Coronary artery (tissue), 2 donors: Measurements from ENCODE around the gene GPR39.

ENCODE experiments used
- DNase-seq: peaks from one replicate; pipeline ENCODE4 v3.0.0-alpha.2; 2017; ENCODE audit warnings: low spot score
- H3K27ac ChIP-seq, 2 donors: fragments of 200-600 bp; sonication (generic); one replicate each; pipeline ENCODE4 v1.5.1; 2016 to 2019
- H3K4me3 ChIP-seq: fragments of 200-600 bp; sonication (generic); 2 replicates; pipeline ENCODE4 v1.5.1; 2016; ENCODE audit warnings: mild to moderate bottlenecking, moderate library complexity
- TF ChIP-seq, protein P1 (sequence below): fragments of 200-600 bp; sonication (generic); IDR thresholded peaks from one replicate; pipeline ENCODE4 v1.5.1; 2019; ENCODE audit warnings: antibody characterized with exemption

The GPR39 gene

GRCh38 chr2:132449868-132450267 lies 33.3 kb downstream of the GPR39 start:
- Histone ChIP-seq H3K27ac (no peak overlapping the region), H3K4me3 (no peak overlapping the region)
- no peak for DNase-seq
- TF ChIP-seq, protein P1, sequence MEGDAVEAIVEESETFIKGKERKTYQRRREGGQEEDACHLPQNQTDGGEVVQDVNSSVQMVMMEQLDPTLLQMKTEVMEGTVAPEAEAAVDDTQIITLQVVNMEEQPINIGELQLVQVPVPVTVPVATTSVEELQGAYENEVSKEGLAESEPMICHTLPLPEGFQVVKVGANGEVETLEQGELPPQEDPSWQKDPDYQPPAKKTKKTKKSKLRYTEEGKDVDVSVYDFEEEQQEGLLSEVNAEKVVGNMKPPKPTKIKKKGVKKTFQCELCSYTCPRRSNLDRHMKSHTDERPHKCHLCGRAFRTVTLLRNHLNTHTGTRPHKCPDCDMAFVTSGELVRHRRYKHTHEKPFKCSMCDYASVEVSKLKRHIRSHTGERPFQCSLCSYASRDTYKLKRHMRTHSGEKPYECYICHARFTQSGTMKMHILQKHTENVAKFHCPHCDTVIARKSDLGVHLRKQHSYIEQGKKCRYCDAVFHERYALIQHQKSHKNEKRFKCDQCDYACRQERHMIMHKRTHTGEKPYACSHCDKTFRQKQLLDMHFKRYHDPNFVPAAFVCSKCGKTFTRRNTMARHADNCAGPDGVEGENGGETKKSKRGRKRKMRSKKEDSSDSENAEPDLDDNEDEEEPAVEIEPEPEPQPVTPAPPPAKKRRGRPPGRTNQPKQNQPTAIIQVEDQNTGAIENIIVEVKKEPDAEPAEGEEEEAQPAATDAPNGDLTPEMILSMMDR: no peak

- H3K27ac ChIP-seq: no peak overlapping the region
- no peak overlapping the region for H3K4me3 ChIP-seq
- no peak for DNase-seq
- TF ChIP-seq, protein P1: no peak
Observed at GRCh38 chr2:132460781-132461180, 44.2 kb downstream of the GPR39 start.

- no peak for DNase-seq
- TF ChIP-seq, protein P1: no peak
- H3K27ac ChIP-seq: no peak overlapping the region
- H3K4me3 ChIP-seq: no peak overlapping the region
Observed at GRCh38 chr2:132462236-132462635, 45.6 kb downstream of the GPR39 start.

DNA sequence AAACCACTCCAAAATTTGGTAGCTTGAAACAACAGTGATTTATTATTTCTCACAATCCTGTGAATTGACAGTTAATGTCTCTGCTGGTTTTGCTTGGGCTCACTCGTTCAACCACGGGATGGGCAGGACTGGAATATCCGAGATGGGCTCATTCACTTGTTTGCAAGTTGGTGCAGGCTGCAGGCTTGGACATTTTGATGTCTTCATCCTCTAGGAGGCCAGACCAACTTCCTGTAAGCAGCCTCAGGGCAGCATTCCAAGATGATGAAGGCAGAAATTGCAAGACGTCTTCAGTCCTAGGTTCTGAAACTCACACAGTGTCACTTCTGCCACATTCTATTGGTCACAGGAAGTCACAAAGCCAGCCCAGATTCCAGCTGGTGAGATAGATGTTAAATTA lies 47.1 kb downstream of the GPR39 start:
- DNase-seq: no peak
- Histone ChIP-seq H3K4me3 (no peak overlapping the region), H3K27ac (no peak overlapping the region)
- TF ChIP-seq, protein P1: no peak

GRCh38 chr2:132465917-132466316 lies 49.3 kb downstream of the GPR39 start:
- H3K4me3 ChIP-seq: no peak overlapping the region
- TF ChIP-seq, protein P1: no peak
- DNase-seq: no peak
- no peak overlapping the region for H3K27ac ChIP-seq

DNA sequence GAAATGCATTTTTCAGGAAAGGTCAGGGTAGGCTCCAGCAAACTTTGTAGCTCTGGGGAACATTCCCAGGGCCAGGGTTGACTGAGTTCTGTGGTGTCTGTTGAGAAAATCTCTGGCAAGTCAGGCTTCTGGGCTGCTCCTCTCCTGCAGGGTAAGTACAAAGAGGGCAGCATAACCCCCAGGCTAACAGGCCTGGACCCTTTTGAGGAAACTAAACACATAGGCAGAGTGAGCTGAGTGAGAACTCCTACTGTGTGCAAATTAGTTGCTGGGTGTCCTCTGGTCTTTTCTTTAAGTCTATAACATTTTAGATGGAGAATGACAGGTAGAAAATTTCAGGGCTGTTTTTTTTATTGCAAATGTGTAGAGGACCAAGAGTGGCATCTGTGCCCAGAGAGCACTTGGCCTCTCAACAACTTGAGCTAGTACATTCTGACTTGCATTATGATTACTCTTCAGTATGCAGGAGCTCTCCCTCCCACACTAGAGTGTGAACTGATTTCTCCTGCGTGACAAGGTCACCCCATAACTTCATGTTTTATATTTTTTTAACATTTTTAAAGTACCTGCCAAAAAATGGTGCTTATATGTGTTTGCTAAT lies 49.9 kb downstream of the GPR39 start:
- H3K27ac ChIP-seq: no peak overlapping the region
- DNase-seq: no peak
- no peak overlapping the region for H3K4me3 ChIP-seq
- TF ChIP-seq, protein P1: no peak

GRCh38 chr2:132468821-132469675 lies 52.4 kb downstream of the GPR39 start:
- no peak overlapping the region for H3K4me3 ChIP-seq

More at GRCh38 chr2:132468821-132469675, 52.4 kb downstream of the GPR39 start:
- no peak for DNase-seq
- no peak overlapping the region for H3K27ac ChIP-seq
- TF ChIP-seq, protein P1: no peak
